Esophagus squamous epithelium (tissue), 4 donors: ENCODE results near the gene KBTBD4.
"Not testable (repeated sequence)": the region's sequence is repeated elsewhere in the genome, so short reads cannot be mapped to it uniquely, and the experiment has no call there.

ENCODE experiments used
- POLR2A ChIP-seq, 4 donors: fragments of 450-650 bp; IDR thresholded peaks; one replicate each; pipeline ENCODE4 v1.6.1; 2017; ENCODE audit warnings: antibody characterized with exemption in 4 of 4, mild to moderate bottlenecking in 4 of 4, moderate library complexity in 3 of 4
- TF ChIP-seq, protein P1 (sequence below), 6 experiments: fragments of 450-650 bp in 4 of 6; fragments of 200-600 bp in 2 of 6; sonication (generic) in 2 of 6; IDR thresholded peaks; one replicate each; pipeline ENCODE4 v1.5.1; 2016 to 2019; ENCODE audit warnings: antibody characterized with exemption in 6 of 6, mild to moderate bottlenecking in 4 of 6, moderate library complexity in 4 of 6

GRCh38 chr11:47546274-47546673, 32.5 kb downstream of the KBTBD4 start:
- TF ChIP-seq, protein P1, sequence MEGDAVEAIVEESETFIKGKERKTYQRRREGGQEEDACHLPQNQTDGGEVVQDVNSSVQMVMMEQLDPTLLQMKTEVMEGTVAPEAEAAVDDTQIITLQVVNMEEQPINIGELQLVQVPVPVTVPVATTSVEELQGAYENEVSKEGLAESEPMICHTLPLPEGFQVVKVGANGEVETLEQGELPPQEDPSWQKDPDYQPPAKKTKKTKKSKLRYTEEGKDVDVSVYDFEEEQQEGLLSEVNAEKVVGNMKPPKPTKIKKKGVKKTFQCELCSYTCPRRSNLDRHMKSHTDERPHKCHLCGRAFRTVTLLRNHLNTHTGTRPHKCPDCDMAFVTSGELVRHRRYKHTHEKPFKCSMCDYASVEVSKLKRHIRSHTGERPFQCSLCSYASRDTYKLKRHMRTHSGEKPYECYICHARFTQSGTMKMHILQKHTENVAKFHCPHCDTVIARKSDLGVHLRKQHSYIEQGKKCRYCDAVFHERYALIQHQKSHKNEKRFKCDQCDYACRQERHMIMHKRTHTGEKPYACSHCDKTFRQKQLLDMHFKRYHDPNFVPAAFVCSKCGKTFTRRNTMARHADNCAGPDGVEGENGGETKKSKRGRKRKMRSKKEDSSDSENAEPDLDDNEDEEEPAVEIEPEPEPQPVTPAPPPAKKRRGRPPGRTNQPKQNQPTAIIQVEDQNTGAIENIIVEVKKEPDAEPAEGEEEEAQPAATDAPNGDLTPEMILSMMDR (IDR thresholded peaks at IDR 0.05) = not testable (repeated sequence)
- TF ChIP-seq POLR2A (IDR thresholded peaks at IDR 0.05) = not testable (repeated sequence)
